Hematopoietic multipotent progenitor cell (in vitro differentiated cells): Measurements from ENCODE around the gene AP3D1. TPM values are rescaled to one million over a fixed set of nuclear protein-coding genes. Genes with fewer than 3 reads are reported as not detected.

ENCODE experiments used
- DNase-seq, 3 donors: peaks; one replicate each; pipeline ENCODE4 v3.0.0-alpha.2; 2011 to 2015; ENCODE audit warnings: low read depth in 2 of 3, low spot score in 2 of 3
- total RNA-seq: library from RNA; depleted of rRNA; stranded (reverse); fragments of >200 nt; gene quantifications from one replicate; pipeline ENCODE4 v1.2.3, GENCODE V29; 2012

AP3D1 gene
- total RNA-seq, 1 donor = 137 TPM

DNA sequence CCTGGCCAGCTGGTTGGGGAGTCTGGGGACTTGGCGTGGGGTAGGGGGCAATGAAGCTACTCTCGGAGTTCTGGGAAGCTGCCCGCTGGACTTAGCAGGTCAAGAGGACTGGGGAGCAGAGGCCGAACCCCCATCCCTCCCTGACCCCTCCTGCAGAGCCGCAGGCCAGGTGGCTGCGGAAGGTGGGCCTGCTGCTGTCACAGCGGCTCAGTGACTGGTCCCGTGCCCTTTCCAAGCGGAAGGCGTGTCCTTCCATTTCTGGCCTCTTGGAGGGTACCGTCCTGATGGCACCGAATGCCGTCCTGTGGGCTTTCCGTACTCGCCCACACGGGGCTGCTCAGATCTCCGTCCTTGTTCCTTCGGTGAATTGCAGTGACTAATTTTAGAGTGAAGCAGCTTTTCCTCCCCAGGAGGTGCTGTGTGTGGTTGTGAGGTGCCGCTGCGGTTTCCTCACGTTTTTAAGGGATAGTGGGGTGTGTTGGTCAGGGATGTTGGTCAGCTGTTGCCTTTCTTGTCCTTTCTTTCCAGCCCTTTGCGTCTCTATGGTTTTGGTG, 33.1 kb upstream of the AP3D1 start:
- no peak for DNase-seq

DNA sequence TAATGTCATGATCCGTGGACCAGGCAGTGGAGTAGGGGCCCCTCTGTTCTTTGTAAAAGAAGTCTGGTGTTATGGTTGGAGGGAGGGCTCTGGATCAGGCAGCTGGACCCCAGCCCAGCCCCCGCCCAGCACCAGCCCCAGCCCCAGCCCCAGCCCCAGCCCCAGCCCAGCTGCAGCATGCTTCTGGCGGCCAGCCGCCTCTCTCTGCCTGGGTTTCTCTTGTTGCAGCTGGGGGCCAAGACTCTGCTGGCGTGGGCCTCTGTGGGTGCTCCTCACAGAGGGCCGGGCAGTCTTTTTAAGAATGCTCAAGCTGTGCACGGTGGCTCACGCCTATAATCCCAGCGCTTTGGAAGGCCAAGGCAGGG, 30.2 kb upstream of the AP3D1 start:
- DNase-seq = no peak

DNA sequence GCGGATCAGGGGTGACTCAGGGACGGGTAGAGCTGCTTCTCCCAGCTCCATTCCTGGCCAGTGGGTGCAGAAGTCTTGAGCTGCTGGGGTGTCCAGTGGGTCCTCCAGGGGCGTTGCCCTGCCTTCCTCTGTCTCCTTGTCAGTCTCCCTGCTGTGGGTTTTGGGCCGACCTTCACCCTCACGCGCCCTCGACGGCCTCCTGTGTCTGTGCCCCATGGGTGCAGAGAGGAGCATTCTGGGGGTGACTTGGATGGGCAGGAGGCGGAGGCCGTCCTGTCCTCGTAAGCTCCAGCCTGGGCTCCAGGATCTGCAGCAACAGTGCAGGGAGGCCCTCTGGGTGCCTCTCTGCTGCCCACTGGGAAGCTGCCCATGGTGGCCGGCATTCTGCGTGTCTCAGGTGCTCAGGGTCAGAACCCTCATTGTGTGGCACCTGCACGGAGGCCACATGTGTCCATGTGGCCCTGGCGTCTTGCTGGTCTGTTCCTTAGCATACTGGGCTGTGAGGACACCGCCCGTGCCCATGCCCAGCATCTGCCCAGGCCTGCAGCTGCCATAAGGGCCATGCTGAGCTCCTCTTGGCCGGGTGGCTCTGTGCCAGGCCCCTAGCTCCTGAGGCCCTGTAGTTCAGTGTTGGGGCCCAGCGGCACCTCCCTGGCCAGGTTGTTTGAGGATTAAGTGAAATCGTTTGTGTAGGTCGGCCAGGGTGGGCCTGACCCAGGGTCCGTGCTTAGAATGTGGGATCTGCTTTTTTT, 29.7 kb upstream of the AP3D1 start:
- no peak for DNase-seq

DNA sequence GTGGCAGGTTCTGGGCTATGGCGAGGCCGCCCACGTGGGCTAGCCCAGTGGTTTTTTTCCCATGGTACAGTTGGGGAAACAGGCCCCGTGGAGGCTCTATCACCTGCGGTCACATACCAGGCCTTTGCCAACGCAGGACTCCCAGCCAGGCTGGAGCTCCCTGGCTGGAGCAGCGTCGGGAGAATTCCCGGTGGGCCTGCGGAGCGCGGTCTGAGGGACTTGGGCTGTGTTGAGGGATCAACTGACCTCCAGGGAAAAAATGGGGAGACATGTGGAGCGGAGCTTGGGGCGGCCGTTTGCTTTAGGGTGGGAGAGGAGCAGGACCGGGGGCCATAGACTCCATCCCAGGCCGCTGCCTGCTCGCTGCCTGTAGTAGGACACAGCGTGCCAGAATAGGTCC, 28.7 kb upstream of the AP3D1 start:
- DNase-seq = no peak

DNA sequence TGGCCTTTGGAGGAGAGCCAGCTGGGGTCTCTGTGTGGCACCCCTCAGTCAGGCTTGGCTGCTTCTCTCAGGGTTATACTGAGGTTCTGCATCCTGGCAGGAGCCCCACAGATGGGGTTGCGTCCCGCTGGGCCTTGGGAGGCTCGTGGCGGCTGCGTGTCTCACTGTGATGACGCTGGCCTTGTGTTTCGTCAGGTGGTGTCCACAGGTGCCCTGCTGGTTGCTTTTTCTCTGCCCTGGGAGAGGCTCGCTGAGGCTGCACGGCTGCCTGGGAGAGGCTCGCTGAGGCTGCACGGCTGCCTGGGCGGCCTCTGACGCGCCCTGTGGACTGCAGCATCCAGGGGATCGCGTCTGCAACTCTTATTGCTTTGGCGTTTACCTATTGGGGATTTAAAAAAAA, 27.7 kb upstream of the AP3D1 start:
- no peak for DNase-seq

DNA sequence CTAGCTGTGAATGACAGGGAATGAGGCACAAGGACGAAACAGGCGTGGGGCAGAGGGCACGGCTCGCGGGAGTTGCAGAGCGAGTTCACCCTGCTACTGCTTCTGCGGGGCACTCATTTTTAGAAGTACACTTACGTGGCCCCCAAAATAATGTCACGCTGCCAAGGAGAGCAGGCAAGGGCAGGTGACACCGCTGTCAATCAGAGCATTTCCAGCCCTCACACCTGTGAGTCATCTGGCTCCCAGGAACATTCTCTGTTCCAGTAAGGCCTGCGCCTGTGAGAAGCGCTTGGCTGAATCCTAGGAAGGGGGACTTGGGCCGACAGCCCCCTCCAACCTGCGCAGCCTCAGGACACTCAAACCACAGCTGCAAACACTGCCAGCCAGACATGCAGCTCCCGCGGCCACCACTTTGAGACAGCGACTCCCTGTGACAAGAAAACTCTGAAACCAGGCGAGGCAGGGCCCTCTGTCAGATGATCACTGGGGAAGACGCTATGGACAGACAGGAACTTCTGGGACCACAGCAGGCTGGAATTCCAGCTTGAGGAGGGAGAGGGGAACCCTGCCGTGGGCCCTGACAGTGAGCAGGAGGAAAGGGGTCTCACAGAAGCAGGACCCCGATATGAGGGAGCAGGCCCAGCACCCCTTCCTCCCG, 25.1 kb upstream of the AP3D1 start:
- no peak for DNase-seq

DNA sequence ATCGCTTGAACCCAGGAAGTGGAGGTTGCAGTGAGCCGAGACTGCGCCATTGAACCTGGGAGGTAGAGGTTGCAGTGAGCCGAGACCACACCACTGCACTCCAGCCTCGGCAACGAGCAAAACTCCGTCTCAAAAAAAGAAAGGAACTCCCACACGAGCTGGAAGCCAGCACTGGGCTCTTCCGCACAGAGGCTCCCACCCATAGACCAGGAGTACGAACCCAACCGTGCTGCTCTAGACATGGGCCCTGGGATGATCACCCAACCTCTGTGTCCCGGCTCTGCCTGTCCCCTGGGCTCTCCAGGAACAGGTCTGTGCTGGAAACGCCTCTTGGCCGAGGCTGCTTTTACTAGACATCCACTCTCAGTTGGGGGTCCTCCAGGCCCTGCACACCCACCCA, 24.4 kb upstream of the AP3D1 start:
- no peak for DNase-seq

DNA sequence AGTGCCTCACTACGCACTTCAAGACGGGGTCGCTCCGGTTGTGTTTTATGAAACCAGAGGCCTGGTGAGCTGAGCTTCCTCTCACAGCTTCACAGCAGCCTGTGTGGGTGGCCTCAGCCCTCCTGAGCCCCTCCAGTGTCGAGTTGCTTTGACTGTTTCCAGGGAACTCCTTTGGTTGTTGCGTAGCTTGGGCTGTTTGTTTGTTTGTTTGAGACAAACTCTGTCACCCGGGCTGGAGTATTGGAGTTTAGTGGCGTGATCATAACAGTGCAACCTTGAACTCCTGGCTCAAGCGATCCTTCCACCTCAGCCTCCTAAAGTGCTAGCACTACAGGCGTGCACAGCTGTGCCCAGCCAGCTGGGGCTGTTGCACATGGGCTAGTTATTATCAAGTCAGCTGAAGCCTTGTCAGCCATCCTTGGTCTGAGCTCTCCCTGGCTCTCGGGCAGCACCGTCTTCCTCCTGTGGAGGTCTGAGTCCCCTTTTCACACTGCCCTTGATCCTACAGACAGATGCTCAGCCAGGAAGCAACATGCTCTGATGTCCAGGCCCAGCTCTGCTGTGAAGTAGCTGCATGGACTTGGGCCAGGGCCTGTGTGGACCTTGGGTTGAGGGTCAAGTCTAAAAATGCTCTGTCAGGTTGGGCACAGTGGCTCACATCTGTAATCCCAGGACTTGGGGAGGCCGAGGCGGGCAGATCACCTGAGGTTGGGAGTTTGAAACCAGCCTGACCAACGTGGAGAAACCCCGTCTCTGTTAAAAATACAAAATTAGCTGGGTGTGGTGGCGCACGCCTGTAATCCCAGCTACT, 22.6 kb upstream of the AP3D1 start:
- no peak for DNase-seq

DNA sequence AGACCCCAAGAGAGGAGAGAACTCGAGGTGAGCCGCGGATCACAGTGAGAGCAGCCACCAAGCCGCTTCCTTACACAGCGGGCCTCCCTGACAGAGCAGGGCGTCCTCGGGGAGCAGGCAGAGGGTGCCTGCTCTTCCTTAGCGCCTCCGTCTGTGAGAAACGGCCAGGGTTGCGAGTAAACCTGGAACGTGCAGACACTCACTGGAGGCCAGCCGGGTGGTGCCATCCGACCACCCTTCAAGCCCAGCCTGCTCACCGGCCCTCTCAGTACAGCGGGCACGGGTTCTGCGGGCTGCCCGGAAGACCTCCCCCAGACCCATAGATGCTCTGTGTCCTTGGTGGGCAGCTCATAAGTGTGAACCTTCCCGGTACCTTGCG, 22.0 kb upstream of the AP3D1 start:
- no peak for DNase-seq

DNA sequence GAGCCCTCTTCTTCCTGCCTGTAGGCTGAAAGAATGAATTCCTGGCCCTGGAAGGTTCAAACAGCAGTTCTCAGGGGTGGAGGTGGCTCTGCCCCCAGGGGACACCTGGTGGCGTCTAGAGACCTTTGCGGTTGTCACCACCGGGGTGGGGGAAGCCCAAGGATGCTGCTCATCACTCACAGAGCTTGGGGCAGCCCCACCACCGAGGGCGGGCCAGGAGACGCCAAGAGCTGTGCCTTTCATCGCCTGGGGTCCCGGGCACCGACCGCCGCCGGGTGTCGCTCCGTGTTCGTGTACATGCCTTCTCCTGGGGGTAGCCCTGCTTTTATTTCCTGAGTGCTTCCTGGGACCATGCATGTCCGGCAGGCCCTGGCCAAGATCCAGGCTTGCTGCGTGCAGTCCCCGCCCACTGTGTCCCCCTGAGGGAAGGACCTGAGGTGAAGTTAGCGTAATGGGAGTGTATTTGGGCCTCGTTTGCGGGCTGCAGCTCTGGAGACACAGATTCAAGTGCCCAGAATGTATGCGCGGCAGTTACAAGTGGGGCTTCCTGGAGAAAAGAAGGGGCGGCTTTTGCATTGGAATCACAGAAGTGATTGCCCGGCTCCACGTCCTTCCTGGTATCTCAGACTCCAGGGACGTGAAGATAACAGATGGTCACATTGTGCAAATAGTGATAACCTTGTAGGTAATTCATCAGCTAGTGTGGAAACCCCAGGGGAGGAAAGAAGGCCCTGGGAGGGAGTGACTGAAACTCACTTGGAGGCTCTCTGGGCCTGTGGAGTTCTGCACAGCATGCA, 20.2 kb upstream of the AP3D1 start:
- DNase-seq = peak in 2 of 3 donors; percentile 39 to 40

DNA sequence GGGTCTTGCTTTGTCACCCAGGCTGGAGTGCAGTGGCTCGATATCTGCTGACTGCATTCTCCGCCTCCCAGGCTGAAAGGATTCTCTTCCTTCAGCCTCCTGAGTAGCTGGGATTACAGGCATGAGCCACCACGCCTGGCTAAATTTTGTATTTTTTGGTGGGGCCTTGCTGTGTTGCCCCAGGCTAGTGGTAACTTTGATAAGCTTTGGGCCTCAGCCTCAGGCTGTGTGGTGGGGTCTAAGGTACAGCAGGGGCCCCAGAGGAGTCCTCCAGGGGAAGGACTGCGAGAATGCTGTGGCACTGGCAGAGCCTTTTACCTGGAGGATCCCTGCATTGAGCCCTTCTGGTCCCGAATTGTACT, 19.6 kb upstream of the AP3D1 start:
- no peak for DNase-seq

DNA sequence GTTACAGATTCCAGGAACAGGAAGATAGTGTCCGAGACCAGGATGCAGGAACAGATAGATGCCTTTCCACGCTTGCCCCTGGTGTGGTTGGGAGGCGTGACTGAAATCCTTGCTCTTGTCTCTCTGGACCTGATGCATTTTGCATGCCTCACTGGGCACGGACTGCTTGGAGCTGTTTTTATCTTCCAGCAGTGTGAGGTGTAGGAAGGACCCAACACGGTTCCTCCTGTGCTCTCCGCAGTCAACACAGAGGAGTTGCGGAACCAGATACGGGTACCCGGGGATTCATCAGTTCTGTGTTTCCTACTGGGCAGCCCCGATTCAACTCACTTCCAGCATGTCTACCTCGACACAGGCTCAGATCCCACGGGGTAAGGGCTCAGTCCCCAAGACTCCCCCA, 18.9 kb upstream of the AP3D1 start:
- DNase-seq = no peak

DNA sequence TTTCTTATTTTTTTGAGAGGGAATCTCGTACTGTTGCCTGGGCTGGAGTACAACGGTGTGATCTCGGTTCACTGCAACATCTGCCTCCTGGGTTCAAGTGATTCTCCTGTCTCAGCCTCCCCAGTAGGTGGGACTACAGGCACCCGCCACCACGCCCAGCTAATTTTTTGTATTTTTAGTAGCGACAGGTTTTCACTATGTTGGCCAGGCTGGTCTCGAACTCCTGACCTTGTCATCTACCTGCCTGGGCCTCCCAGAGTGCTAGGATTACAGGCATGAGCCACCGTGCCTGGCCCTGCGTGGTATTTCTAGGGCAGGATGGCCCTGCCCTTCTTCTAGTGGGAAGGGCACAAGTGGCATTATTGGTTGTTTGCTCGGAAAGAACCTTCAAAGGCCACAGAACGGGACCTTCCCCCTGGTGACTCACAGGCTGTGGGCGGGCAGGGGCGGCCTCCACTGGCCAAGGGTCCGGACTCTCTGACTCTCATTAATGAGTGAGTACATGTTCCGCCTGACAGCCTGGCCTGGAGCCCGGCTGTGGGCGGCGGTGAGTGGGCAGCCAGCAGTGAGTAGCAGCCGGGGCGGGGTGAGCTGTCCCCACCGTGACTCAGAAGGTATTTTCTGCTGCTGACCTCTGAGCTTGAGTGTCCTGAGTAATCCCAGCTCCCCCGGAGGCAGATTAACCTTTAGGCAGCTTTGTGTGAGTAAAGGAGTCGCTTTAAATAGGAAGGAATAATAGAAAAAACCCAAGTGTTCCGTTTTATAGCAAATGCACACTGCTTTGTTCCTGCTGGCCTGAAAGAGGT, 17.5 kb upstream of the AP3D1 start:
- peak in 2 of 3 donors; percentile 89 to 94 for DNase-seq

DNA sequence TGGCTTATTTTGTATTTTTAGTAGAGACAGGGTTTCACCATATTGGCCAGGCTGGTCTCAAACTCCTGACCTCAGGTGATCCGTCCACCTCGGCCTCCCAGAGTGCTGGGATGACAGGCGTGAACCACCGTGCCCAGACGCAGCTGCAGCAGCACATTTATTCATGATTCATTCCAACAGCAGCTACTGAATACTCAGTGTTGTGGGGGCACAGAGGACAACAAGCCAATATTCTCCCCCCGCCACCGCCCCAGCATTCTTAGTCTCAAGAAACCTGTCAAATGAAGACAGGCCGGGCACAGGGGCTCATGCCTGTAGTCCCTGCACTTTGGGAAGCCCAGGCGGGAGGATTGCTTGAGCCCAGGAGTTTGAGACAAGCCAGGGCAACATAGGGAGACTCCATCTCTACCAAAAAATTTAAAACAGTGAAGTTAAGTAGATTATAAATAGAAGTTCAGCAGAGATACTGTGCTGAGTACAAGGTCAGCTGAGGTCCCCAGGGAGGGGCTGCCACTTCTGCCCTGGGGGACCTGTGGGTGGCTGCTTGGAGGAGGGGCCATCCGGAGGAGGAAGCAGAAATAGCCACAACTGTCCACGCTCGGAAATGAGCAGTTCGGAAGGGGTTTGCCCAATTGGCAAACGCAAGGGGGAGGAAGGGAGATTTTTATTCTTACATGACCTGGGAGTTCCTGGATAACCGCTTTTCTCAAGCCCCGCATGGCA, 16.7 kb upstream of the AP3D1 start:
- peak in 2 of 3 donors; percentile 86 for DNase-seq

DNA sequence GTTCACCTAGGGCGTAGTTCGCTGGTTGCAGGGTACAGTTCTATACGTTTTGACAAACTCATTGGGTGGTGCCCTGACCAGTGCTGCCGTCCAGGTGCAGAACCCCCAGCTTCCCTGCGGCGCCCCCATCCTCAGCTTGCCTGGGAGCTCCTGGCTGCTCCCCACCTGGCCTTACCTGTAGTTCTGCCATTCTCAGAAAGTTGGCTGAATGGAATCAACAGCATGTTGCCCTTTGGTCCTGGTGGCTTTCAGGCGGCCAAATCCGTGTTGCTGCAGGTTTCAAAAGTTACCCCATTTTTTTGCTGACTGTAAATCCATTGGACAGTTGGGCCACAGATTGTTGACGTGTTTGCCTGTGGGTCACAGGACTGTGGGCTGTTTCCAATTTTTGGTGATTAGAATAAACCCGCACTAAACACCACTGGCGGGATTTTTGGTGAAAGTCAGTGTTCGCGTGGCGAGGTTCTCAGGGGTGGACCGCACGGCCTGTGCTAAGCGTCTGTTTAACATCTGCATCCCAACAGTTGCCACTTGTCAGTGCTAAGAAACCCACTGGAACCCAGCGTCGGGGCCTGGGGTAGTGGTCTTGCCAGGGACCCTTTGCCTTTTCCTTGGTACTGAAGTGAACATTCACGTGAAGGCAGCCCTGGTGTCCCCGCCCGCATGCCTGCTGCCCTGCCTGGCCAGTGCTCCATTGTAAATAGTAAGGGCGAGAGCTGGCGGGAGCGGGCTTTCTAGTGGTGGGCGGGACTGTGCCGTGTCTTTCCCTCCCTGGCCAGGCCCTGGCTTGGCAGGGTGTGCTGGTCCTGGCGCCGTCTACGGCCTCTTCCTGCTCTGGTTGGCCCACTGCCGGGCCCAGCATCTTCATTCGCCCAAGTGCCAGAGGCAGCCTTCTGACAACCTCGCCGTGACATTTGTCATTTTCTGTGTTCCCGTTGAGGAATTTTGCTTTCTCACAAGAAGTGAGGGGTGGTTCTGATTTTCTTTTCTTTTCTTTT, 15.7 kb upstream of the AP3D1 start:
- no peak for DNase-seq

DNA sequence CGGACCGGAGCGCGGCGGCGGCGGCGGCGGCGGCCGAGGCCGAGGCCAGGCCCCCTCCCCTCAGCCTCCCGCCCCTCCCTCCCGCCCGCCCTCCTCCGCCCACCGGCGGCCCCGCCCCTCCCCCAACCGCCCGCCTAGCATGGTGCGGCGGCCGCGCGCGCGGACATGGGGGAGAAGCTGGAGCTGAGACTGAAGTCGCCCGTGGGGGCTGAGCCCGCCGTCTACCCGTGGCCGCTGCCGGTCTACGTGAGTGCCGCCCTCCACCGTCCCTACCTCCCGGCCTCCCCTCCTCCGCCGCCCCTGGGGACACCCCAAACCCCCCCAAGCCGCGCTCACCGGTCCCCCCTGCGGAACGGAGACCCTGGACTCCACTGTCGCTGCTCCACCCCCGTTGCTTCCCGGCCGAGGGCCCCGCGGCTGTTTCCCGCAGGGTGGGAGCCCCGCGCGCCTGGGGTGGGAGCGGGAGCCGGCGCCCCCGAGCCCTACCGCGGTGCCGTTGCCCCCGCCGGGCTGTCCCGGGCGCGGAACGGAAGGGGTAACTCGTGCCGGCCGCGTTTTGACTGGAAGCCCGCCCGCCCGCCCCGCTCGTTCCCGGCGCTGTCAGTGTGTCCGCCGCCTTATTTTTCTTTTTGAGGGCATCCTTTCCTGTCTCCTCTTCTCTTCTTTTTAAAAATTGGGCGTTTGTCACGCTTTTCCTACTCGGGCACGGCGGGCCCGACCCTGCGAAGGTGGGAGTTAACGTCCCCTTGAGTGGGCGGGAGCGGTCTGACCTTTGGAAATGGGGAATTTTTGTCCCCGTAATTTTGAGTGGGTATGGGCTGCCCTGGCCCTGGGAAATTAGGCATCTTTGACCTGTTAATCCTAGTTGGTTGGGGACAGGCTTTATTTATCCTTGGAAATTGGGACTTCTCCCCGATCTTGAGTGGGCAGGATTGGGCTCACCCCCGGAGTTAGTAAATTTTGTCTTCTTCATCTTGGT, 12.9 kb upstream of the AP3D1 start:
- DNase-seq = peak in 2 of 3 donors; percentile 30 to 36

DNA sequence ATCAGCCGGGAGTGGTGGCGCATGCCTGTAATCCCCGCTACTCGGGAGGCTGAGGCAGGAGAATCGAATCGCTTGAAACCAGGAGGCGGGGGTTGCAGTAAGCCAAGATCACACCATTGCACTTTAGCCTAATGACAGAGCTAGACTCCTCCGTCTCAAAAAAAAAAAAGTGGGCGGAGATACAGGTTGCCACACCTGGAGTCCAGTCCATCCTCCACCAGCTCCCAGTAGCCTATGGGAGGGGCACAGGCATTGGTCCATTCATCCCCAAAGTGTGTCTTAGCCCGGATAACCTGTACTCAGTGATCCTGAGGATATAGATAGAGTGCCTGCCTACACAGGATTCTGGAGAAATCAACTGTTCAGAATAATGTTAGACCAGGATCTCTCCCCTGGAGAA, 9.0 kb upstream of the AP3D1 start:
- no peak for DNase-seq
